ENCODE results near the gene OR51T1.

- TF ChIP-seq, protein P1, sequence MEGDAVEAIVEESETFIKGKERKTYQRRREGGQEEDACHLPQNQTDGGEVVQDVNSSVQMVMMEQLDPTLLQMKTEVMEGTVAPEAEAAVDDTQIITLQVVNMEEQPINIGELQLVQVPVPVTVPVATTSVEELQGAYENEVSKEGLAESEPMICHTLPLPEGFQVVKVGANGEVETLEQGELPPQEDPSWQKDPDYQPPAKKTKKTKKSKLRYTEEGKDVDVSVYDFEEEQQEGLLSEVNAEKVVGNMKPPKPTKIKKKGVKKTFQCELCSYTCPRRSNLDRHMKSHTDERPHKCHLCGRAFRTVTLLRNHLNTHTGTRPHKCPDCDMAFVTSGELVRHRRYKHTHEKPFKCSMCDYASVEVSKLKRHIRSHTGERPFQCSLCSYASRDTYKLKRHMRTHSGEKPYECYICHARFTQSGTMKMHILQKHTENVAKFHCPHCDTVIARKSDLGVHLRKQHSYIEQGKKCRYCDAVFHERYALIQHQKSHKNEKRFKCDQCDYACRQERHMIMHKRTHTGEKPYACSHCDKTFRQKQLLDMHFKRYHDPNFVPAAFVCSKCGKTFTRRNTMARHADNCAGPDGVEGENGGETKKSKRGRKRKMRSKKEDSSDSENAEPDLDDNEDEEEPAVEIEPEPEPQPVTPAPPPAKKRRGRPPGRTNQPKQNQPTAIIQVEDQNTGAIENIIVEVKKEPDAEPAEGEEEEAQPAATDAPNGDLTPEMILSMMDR (IDR thresholded peaks at IDR 0.05): no peak
- no peak for TF ChIP-seq POLR2A (IDR thresholded peaks at IDR 0.05)
These were observed 34.9 kb downstream of the OR51T1 start for GRCh38 chr11:4916581-4916980.
